HG03565 (cell line): Measurements from ENCODE around the gene ANKRD2.
"Not testable (repeated sequence)": the region's sequence is repeated elsewhere in the genome, so short reads cannot be mapped to it uniquely, and the experiment has no call there.

Experiments used
- ATAC-seq: cut with Tn5 transposase; IDR thresholded peaks from one replicate; pipeline ENCODE4 v1.9.1; 2021; ENCODE audit warnings: mild to moderate bottlenecking, moderate library complexity; ENCODE audit not compliant: unreplicated experiment

Gene ANKRD2

DNA sequence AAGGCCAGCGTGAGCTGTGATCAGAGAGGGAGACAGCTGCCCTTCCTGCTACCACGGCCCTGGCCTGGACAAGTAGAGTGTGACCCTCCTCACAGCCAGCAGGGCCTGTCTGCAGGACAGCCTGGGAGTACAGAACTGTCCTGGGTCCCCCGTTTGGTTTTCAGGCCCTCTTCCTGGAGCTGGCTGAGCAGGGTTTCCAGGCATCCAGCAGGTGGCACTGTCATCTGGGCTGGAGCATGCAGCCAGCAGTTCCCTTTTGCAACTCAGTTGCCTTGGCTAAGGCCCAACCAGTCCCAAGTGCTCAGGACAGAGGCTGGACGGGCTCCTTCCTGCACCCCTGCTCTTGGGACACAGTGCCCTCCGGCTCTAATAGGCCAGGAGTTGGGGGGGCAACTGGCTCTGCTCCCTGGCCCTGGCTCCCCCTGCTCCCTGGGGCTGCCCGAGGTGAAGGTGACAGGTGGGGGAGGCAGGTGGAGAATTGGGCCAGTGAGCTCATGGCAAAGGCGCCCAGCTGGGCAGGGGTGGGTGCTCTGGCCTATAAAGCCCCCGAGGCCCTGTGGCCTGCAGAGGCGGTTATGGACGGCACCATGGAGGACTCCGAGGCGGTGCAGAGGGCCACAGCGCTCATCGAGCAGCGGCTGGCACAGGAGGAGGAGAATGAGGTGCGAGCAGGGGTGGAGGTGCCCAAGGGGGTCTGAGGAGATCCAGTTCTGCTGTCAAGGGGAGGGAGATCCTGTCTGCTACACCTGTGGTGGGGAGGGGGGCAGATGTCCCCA lies at the start of gene ANKRD2:
TSS of gene ANKRD2 (plus strand) at position 566 of the 776 bp plus-strand sequence. CDS start at position 576, 10 bp downstream.
- ATAC-seq: peak; percentile 56

- ATAC-seq: no peak
Measured at GRCh38 chr10:97522937-97523336, 49.6 kb upstream of the ANKRD2 start.

- no peak for ATAC-seq
Measured at GRCh38 chr10:97525086-97525485, 47.5 kb upstream of the ANKRD2 start.

GRCh38 chr10:97525683-97526110 lies 46.9 kb upstream of the ANKRD2 start:
- no peak for ATAC-seq

- not testable (repeated sequence) for ATAC-seq
Measured at GRCh38 chr10:97528876-97529275, 43.7 kb upstream of the ANKRD2 start.

GRCh38 chr10:97529685-97530465 lies 42.7 kb upstream of the ANKRD2 start:
- no peak for ATAC-seq

DNA sequence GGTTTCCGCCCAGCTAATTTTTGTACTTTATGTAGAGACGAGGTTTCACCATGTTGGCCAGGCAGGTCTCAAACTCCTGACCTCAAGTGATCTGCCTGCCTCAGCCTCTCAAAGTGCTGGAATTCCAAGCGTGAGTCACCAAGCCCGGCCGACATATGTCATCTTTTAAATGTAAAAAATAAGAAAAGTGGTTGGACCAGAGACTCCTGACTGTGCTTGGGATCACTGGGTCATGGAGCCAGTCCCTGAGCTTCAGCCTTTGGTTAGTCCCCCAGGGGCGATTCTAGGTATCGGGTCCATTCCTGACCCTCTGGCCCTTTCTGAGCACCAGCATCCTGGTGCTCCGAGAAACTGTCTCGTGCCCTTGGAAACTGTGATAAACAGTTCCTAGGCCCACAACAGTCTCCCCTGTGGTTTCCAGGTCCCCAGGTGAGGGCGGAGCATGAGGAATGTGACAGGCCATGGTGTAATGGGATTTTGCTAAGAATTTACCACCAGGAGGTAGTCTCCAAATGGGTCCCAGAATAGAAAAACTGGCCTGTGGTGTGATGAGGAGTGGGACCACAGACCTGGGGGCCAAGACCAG lies 41.1 kb upstream of the ANKRD2 start:
- no peak for ATAC-seq

DNA sequence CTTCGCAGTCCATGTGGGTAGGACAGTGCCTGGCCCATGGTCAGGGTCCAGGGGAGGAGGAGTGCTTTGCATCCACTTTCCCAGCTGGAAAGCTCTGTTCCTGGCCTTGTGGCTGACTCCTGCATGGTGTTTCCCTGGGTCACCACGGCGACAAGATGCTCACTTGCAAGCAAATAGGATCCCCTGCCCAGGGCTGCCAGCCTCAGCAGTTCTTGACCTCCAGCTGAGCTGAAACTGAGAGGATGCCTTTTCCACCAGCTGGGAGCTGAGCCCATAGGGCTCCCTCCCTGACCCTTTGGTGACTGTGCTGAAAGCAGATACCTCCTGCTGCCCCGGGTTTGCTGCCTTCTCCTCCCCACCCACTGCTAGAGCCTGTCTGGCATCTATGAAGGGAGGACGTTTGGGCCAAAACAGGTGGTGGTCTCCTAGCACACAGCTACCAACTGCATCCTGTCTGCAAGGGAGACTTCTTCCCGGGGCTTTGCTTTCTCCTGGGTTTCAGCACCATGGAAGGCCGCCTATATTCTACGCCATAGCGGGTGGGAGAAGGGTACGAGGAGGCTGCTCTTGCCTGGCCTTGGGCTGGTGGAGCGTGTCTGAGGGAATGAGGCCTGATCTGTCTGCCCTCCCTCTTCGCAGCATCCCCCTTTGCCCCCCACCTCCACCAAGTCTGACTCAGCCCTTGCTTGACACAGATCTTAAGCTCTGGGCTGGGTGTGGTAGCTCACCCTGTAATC lies 39.5 kb upstream of the ANKRD2 start:
- ATAC-seq: no peak

DNA sequence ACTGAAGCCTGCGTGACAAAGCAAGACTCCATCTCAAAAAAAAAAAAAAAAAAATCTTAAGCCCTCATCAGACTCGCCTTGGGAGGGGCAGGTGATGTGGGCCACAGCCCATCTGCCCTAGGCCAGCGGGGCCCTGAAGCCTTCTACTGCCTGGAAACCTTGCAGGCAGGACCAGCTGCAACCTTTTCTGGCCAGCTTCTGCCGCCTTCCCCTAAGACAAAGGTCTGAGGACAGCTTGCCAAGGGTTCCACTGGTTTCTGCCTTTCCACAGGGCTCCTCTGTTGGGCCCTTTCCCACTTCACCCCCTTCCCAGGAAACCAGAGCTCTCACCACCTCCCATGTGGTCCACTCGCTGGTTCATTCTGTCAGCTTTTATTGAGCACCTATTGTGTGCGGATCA lies 38.7 kb upstream of the ANKRD2 start:
- no peak for ATAC-seq

DNA sequence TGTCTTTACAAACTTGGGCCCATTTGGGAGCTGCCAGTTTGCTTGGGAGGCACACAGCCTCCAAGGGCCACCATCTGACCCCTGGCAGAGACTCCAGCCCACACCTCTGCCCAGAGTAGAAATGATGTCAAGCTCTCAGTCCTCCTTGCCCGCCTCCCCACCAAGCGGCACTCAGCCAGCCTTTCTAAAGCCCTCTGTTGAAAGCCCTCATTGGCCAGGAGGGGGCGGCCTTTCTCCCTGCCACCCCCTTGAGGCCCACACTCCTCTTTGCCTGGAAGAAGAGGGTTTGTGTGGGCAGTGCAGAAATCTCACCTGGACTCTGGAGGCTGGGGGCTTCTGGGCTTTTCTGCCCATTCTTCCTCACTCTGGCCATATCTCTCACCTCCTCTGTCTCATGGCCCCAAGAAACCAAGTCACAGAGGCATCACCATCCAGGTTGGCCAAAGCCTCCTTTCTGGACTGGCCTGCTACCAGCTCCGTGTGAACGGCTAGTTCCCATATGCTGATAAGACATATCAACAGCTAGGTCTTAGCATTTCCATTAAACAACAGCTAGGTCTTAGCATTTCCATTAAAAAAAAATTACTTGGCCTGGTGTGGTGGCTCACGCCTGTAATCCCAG lies 37.7 kb upstream of the ANKRD2 start:
- no peak for ATAC-seq

- ATAC-seq: no peak
Measured at GRCh38 chr10:97537186-97537869, 35.3 kb upstream of the ANKRD2 start.

GRCh38 chr10:97538411-97538810 lies 34.2 kb upstream of the ANKRD2 start:
- ATAC-seq: no peak

DNA sequence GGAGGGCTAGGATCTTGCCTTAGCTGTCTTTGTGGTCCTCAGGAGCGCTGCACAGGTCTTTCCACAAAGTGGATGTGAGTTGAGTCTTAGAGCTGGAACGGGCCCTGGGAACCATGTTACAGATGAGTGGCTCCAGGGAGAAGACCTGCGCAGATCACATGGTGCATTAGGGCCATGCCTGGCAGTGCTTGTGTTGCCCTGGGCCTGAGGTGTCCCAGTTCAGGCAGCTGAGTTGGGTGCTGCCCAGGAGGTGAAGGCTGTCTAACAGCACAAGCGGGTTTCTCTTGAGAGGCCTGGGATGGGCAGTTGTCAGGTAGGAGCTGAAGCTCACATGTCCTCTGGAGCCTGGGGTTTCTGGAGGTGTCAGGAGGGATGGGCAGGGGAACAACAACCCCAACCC lies 33.7 kb upstream of the ANKRD2 start:
- no peak for ATAC-seq

DNA sequence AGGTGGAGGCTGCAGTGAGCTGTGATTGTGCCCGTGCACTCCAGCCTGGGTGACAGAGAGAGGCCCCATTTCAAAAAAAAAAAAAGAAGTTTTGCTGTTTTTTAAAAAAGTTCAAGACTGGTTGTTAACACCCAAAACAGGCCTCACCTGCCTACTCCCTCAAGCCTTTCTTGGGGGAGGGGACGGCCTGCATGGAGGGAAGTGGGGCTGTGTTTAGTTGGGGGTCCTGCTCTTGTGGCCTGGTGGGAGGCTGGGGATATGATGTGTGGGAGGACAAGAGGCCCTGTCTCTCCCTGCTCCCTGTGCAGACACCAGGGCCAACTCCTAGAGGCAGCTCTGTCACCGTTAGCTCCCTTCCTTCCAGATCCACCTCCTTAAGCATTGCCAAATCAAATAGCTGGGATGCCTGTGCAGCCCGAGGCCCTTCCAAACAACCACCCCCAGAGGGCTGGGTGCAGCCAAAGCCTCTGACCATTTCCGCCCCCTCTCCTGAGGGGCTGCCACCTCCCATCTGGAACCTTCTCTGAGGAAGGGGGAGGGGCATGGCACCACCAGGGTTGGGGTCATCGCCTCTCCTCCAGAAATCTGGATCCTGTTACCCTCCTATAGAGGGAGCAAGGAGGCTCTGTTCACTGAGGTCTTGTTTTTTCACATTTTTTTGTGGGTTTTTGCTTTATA lies 32.9 kb upstream of the ANKRD2 start:
- ATAC-seq: no peak

DNA sequence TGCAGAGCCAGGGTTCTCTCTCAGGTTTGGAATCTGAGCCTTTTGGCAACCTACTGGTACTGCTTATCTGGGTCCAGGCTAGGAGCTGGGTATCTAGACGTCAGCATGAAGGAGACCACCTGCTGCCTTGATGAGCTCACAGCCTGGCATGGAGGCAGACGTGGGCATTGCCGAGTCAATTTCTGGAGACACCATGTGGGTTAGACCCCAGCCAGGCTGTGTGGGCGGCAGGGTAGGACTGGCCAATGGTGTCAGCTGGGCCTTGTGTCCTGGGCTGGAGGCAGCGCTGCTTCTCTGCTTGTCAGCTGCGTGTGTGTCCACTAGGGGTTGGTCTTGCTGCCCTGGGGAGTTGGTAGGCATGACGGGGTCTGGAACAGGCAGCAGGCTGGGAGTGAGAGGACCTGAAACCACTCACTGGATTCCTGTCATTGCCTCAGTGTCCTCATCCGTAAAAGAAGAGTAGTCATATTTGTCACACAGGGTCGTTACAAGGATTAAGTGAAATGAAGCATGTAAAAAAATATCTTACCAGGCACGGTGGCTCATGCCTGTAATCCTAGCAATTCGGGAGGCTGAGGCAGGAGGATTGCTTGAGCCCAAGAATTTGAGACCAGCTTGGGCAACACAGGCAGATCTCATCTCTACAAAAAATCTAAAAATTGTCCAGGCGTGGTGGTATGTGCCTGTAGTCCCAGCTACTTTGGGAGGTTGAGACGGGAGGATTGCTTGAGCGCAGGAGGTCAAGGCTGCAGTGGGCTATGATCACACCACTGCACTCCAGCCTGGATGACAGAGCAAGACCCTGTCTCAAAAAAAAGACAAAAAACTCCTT lies 31.7 kb upstream of the ANKRD2 start:
- ATAC-seq: no peak

GRCh38 chr10:97542169-97543024 lies 30.2 kb upstream of the ANKRD2 start:
- no peak for ATAC-seq

GRCh38 chr10:97543025-97543546 lies 29.5 kb upstream of the ANKRD2 start:
- ATAC-seq: no peak
